NCI-H510A (cell line): ENCODE results near the gene DPP9.

Source experiments
- DNase-seq: peaks from one replicate; lab custom pipeline; 2025; lab: John Stamatoyannopoulos, UW

Gene DPP9

DNA sequence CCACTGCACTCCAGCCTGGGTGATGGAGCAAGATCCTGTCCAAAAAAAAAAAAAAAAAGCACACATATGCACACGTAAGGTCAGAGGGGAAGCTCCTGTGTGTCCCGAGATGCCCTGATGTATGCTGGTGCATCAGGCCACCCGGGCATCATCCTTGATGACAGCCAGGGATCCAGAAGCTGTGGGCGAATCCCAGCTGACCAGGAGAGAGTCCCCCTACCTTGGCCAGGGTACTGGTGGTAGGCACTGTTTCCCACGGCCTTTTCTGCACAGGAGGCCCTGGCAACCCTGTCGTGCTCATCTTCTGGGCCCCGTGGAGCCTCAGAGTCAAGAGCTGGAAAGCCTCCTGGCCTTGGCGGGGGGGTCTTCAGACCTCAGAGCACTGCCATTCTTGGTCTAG lies 67.5 kb downstream of the DPP9 start:
- DNase-seq, result no peak

GRCh38 chr19:4654437-4655361 lies 68.9 kb downstream of the DPP9 start:
- no peak for DNase-seq

GRCh38 chr19:4653793-4654436 lies 69.7 kb downstream of the DPP9 start:
- no peak for DNase-seq

DNA sequence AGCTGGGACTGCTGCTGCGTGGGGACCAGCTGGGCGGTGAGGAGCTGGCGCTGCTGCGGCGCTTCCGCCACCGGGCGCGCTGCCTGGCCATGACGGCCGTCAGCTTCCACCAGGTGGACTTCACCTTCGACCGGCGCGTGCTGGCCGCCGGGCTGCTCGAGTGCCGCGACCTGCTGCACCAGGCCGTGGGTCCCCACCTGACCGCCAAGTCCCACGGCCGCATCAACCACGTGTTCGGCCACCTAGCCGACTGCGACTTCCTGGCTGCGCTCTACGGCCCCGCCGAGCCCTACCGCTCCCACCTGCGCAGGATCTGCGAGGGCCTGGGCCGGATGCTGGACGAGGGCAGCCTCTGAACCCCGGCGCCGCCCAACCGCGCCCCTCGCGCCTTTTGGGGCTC lies 71.6 kb downstream of the DPP9 start:
- DNase-seq, result no peak

DNA sequence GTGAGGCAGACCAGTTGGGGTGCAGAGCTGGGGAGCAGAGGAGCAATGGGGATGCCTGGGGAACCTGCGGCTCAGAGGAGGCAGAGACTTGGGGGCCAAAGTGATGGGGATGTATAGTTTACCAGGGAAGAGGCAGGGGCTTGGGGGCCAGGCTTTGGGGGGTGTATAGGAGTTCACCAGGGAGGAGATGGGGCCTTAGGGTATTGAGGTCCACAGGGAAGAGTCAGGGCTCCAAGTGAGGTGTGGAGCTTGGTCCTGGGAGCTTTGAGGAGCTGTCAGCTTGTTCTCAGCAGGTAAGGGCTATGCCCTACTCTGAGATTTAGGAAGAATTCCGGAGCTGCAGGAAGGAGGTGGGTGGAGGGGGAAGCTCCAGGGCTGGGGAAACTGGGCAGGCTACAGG lies 73.5 kb downstream of the DPP9 start:
- DNase-seq, result no peak

DNA sequence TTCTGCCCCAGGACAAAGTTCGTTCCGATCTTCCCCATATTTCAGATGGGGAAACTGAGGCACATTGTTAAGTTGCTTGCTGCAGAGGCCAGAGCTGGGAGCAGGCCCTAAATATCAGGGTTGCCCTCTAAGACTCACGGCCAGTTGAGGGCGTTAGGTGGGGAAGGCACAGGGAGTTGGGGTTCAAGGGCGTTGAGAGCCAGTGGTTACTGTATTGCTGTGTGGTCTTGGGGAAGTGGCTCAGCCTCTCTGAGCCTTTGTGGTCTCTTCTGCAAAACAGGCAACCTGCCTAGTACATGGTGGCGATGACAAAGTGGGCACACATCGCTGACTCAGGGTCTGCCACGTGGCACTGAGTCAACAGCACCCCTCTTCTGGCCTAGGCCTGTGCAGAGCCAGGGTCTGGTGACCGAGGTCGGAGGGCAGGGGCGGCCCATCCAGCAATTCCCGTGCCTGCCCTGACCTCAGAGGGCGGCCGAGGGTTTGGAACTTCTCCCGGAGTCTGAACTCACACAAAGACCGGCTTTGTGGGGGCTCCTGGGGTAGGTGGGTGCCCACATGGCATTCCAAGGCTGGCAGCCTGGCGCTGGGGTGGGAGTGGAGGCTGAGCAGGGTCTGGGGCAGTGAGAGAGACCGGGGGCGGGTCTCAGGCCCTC lies 74.1 kb downstream of the DPP9 start:
- DNase-seq, result no peak

DNA sequence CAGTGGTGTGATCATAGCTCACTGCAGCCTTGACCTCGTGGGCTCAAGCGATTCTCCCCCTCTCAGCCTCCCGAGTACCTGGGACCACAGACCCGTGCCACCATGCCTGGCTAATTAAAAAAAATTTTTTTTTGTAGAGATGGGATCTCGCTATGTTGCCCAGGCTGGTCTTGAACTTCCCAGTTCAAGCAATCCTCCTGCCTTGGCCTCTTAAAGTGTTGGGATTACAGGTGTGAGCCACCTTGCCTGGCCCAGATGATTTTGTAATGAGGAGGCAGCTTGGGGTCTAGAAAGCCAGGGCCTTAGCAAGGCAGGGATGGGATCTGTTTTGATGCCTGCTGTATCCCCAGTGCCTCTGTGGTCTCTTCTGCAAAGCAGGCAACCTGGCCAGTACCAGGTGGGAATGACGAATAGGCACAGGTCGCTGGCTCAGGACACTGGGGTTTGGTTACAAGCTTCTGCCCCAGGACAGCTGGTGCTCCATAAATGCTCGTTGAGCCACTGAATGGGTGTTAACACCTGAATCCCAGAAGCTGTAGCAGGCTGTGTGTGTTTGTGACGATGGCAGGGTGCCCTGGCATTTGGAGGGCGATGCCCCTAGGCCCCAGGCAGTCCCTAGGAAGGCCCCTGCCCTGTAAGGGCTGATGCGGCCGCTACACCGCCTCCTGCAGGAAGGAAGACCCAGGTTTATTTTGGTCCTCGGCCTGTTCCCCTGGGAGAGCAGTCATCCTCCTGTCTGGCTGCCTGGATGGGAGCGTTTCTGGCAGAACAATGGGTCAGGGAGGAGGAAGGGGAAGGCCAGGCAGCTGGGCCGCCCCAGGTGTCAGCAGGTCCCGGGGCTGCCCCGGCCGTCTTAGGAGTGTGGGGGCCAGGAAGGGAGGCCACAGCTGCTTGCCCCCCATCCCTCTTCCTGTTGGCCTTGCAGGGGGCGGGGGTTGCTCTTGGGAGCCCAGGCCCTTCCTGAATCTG lies 75.7 kb downstream of the DPP9 start:
- DNase-seq, result no peak

DNA sequence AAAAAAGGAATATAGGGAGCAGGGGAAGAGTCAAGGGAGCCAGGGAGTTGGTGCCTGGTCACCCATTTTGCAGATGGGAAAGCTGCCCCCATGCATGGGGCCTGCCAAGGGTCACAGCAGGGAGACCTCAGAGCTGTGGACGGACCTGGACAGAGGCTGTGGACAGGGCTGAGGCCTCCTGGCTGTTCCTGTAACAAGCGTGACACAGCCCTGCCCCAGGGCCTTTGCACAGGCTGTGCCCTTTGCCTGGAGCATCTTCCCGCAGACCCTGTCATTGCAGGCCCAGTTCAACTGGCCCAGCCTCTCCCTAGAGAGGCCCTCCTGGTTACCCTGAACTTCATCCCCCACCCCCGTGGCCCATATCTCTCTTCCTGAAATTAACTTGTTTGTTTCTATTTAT lies 77.9 kb downstream of the DPP9 start:
- no peak for DNase-seq

DNA sequence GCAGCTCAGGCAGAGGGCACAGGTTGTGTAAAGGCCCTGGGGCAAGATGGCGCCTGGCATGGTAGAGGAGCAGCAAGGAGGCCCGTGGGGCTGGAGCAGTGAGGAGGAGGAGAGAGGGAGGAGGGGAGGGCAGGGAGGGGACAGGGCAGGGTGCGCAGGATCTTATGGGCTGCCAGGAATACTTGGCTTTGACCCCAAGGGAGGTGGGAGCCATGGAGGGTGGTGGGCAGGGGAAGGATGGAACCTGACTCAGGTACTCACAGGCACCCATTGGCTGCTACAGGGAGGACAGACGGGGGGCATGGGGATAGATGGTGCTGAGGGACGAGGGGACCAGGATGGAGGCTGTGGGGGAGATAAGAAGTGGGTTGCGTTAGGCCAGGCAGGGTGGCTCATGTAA lies 81.0 kb downstream of the DPP9 start:
- no peak for DNase-seq

DNA sequence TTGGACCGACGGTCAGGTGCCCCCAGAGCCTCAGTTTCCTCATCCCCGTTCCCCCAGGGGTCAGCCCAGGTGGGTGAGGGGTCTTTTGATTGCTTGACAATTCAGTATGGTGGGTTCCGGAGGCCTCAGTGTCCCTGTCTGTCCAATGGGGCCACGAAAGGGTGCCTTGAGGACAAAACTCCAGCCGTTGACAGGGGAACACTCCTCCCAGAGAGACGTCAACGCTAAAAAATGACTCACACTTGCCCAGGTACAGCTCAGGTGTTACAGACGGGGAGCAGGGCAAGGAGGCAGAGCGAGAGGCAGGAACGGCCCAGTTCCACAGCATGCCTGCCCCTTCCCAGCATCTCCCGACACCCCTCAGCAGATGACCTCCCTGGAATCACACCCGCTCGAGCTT lies 82.5 kb downstream of the DPP9 start:
- no peak for DNase-seq

DNA sequence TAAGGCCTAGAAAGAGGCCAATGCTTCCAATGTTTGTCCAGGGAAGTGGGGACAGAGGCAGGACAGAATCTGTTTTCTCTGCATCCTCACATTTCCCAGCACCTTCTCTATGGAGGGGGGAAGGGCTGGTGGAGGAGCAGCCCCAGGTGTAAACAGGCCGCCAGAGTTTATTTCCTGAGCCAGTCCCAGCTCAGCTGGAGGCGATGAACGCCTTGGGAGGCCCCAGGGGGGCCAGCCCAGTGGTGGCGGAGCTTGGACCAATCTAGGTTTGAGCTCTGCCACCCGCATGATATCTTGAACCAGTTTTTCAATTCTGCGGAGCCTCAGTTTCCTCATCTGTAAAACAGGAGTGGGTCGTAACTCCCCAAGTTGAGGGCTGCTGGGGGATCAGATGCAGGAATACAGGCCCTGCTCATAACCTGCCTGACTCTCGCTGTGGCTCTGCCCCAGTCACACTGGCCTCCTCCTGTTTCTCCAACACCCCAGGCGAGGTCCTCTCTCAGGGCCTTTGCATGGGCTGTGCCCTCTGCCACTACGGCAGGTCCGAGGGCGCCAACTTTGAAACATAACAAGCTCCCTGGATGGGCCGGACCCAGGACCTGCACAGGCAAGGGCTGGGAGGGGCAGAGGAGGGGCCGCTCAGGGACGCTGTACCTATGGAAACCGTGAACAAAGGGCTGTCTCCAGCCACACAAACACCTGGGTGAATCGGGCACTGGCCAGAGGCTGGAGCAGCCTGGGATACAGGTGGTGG lies 83.2 kb downstream of the DPP9 start:
- no peak for DNase-seq

DNA sequence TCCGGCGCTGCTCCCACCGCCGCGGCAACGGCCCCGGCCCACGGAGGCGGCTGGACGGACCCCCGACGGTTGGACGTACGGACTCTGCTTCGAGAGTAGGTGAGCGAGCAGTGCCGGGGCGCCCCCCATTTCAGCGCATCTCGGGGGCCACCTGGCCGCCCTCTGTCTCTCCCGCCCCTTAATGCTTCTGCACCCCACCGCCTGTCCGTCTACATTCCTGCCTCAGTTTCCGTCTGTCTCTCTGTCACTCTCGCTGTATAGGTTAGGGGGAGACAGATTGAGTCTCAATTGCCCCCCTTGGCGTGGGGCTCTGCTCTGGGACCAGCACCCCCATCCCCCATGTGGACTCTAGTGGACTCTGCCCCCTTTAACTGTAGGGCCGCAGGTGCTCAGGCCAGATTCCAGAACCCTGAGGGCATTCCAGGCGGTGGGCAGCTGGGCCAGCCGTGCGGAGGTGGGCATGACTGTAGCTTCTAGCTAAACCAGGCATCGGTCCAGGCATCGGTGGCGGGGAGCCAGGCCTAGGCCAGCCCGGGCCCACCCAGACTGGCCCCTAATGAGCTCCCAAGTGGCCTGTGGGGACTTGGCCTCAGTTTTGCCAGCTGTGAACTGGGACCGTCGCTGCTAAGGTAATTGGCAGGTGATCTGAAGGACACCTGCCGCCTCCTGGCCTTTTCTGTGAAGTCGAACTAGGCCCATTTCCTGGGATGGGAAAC lies 84.0 kb downstream of the DPP9 start:
- DNase-seq, result no peak

GRCh38 chr19:4638828-4639530 lies 84.7 kb downstream of the DPP9 start, which contains the start of gene TNFAIP8L1:
TNFAIP8L1 (plus strand) TSS chr19:4639516; CDS start chr19:4651870, 12,354 bp downstream.
- DNase-seq, result no peak

DNA sequence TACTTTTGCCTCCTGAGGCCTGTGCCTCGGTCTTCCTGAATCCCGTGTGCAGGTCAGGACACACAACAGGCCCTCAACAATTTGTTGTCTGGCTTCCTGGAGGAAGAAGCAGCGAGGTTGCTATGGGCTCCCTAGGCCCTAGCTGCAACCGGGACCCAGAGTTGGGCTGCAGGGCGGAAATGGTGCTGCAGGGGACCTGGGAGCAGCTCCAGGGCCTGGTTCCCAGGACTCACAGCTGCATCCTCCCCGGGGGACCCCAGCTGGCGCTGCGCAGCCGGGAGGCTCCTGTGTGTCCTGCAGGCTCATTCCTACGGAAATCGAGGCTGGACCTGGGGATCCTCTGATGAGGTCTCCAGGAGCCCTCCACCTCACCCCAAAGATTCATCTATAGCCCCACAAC lies 85.3 kb downstream of the DPP9 start:
- no peak for DNase-seq

- DNase-seq, result no peak
Measured at GRCh38 chr19:4636761-4637160, 86.9 kb downstream of the DPP9 start.

GRCh38 chr19:4636151-4636717 lies 87.4 kb downstream of the DPP9 start:
- peak; percentile 48 for DNase-seq

DNA sequence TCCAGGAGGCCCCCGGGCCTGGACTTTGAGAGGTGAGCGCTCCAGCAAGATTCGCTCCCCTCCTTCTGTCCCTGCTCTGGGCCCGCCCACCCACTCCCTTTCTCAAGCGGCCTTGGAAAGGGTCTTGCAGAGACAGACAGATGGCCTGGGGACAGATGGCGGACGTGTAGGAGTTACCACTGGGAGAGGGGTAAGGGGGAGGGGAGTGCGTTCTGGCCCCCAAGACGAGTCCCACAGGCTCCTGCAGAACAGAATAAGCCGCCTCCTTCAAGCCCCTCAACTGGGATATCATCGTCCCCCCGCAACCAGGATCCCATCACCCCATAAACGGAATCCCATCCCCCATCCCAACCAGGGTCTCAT lies 87.9 kb downstream of the DPP9 start:
- no peak for DNase-seq

DNA sequence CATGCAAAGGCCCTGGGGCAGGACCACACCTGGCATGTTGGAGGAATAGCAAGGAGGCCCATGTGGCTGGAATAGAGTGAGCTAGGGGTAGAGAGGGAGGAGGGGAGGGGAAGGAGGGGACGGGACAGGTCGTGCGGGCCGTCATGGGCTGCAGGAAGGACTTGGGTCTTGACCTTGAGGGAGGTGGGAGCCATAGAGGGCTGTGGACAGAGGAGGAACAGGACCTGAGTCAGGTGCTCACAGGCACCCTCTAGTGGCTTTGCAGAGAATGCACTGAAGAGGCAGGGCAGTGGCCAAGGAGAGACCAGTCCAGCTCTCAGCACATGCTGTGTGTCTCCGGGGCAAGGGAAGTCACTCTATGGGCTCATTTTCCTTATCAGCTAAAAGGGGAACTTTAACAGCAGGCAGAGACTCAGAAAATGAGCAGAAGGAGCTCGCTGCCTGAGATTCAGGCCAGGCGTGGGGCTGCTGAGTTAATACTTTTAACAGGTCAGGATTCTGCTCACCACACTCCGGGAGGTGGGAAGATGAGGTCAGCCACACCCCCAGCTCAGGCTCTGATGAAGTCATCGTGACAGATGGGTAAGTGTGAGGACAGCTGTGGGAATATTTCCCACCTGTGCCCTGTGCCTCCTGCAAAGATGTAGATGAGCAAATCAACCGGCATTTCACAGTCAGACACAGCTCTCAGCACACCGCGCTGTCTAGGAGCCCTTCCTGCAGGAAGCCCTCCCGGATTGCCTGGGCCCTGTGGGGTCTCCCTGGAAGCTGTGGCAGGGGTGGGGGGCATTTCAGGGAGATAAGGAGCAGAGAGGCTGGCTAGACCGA lies 90.3 kb downstream of the DPP9 start:
- DNase-seq, result peak; percentile 44
